ENCODE results near the gene NBAS.

GRCh38 chr2:15363734-15364133 lies 197.4 kb downstream of the NBAS start:
- TF ChIP-seq CTCF (conservative IDR thresholded peaks at IDR 0.05): no peak
- TF ChIP-seq EZH2 (IDR thresholded peaks at IDR 0.05; ENCODE audit: low read depth): no peak
